ENCODE results near the gene SPTBN4. TPM values are rescaled to one million over a fixed set of nuclear protein-coding genes. Genes with fewer than 3 reads are reported as not detected.

The SPTBN4 gene
- 1.5 TPM for total RNA-seq
- long read RNA-seq: 0 reads

GRCh38 chr19:40466985-40467734, at the start of gene SPTBN4:
Gene SPTBN4 (plus strand): TSS chr19:40467001. CDS start chr19:40472622, 5,621 bp downstream.
- intact Hi-C loops (cut with DNase I): no loop called here

GRCh38 chr19:40417643-40417981, 49.2 kb upstream of the SPTBN4 start:
- Histone ChIP-seq H3K9me3 (no peaks in the 10 kb centered on the region), H3K36me3 (peaks cover 7% of the 10 kb centered on the region), H3K4me3 (no peak overlapping the region), H3K27me3 (no peaks in the 10 kb centered on the region), H3K4me1 (peaks cover 58% of the 10 kb centered on the region), H3K27ac (peak overlapping the region; percentile 82)
- TF ChIP-seq CTCF (IDR thresholded peaks at IDR 0.05): no peak
- DNase-seq (no peak), ATAC-seq (no peak)
- intact Hi-C loops (cut with DNase I): no loop called here

More at GRCh38 chr19:40466985-40467734, at the start of gene SPTBN4:
- Histone ChIP-seq H3K36me3 (no peaks in the 10 kb centered on the region), H3K9me3 (no peaks in the 10 kb centered on the region), H3K4me3 (peak within 1 kb of the TSS; percentile 87), H3K4me1 (peaks cover 33% of the 10 kb centered on the region), H3K27ac (no peak within 1 kb of the TSS), H3K27me3 (peaks cover 5% of the 10 kb centered on the region)
- DNase-seq (peak; percentile 72), ATAC-seq (no peak)
- no peak for TF ChIP-seq CTCF (IDR thresholded peaks at IDR 0.05)

DNA sequence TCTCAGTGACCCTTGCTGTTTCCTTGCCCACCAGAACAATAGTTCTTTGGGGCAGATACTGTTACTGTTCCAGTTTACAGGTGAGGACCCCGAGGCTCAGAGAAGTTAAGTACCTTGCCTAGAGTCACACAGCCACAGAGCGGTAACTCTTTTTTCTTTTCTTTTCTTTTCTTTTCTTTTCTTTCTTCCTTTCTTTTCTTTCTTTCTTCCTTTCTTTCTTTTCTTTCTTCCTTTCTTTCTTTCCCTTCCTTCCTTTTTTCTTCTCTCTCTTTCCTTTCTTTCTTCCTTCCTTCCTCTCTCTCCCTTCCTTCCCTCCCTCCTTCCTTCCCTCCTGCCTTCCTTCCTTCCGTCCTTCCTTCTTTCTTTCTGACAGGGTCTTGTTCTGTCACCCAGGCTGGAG, 48.8 kb upstream of the SPTBN4 start:
- Histone ChIP-seq H3K27me3 (no peaks in the 10 kb centered on the region), H3K4me3 (no peak overlapping the region), H3K36me3 (peaks cover 11% of the 10 kb centered on the region), H3K4me1 (peaks cover 62% of the 10 kb centered on the region), H3K27ac (peak overlapping the region; percentile 82), H3K9me3 (no peaks in the 10 kb centered on the region)
- intact Hi-C loops (cut with DNase I): no loop called here
- no peak for ATAC-seq
- TF ChIP-seq CTCF (IDR thresholded peaks at IDR 0.05): no peak
- no peak for DNase-seq

DNA sequence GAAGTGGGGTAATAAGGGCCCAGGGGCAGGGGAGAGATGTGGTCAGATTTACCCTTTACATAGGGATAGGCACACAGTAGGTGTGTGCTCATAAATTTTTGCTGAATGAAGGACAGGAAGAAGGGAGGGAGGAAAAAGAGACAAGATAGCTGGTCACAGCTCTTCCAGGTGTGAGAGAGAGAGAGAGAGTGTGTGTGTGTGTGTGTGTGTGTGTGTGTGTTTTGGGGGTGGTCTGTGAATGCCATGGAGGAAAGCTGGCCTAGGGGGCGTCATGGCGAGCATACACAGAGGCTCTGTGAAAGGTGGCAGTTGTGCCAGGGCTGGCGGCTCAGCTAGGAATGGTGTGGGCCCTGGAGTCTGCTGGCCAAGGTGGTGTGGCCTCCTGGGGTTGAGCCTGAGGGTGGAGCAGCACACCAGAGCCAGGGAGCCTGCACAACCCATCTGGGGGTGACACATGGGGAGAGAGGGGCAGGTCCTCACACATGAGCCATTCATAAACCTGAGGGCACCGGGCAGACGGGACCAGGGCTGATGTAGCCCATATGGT, 47.7 kb upstream of the SPTBN4 start:
- peaks cover 73% of the 10 kb centered on the region for H3K4me1 ChIP-seq
- DNase-seq: no peak

DNA sequence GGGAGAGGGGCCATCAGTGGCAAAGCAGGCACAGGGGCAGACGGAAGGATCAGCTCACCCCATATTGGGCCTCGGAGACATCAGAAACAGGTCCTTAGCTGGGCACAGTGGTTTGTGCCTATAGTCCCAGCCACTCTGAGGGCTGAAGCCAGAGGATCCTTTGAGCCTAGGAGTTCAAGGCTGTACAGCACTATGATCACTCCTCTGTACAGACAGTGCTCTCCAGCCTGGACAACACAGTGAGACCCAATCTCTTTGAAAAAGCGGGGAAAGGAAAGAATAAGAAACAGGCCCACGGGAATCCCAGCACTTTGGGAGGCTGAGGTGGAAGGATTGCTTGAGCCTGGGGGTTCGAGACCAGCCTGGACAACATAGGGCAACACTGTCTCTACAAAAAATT, 47.0 kb upstream of the SPTBN4 start:
- Histone ChIP-seq H3K9me3 (no peaks in the 10 kb centered on the region), H3K27ac (peak overlapping the region; percentile 99), H3K4me3 (no peak overlapping the region), H3K36me3 (peaks cover 13% of the 10 kb centered on the region), H3K27me3 (no peaks in the 10 kb centered on the region), H3K4me1 (peaks cover 74% of the 10 kb centered on the region)
- intact Hi-C loops (cut with DNase I): no loop called here
- ATAC-seq: no peak
- no peak for TF ChIP-seq CTCF (IDR thresholded peaks at IDR 0.05)
- no peak for DNase-seq

More for the DNA sequence above, 47.7 kb upstream of the SPTBN4 start:
- H3K36me3 ChIP-seq: peaks cover 13% of the 10 kb centered on the region
- no peak for TF ChIP-seq CTCF (IDR thresholded peaks at IDR 0.05)
- ATAC-seq: no peak
- H3K27me3 ChIP-seq: no peaks in the 10 kb centered on the region
- H3K27ac ChIP-seq: no peak overlapping the region
- H3K4me3 ChIP-seq: no peak overlapping the region
- no peaks in the 10 kb centered on the region for H3K9me3 ChIP-seq
- intact Hi-C loops (cut with DNase I): no loop called here
